Breast epithelium (tissue), 4 donors: ENCODE measurements around the gene RNF112. TPM values are rescaled to one million over a fixed set of nuclear protein-coding genes. Genes with fewer than 3 reads are reported as not detected.
"Not testable (repeated sequence)": the region's sequence is repeated elsewhere in the genome, so short reads cannot be mapped to it uniquely, and the experiment has no call there.

Source experiments
- DNase-seq, 2 donors: peaks; one replicate each; pipeline ENCODE4 v3.0.0-alpha.2; 2019; ENCODE audit warnings: low spot score in 2 of 2
- H3K27ac ChIP-seq, 2 donors: fragments of 200-600 bp; sonication (generic) in 1 of 2; one replicate each; pipeline ENCODE4 v1.5.1; 2016 to 2019; ENCODE audit warnings: mild to moderate bottlenecking in 1 of 2
- H3K27me3 ChIP-seq, 2 donors: fragments of 200-600 bp; sonication (generic) in 1 of 2; one replicate each; pipeline versions ENCODE4 v1.5.1 to v1.6.0; 2017 to 2019; ENCODE audit warnings: control low read depth in 1 of 2, mild to moderate bottlenecking in 1 of 2
- H3K36me3 ChIP-seq: fragments of 200-600 bp; one replicate; pipeline ENCODE4 v1.5.1; 2019
- H3K4me1 ChIP-seq, 2 donors: fragments of 200-600 bp; sonication (generic); one replicate each; pipeline ENCODE4 v1.5.1; 2016 to 2019; ENCODE audit warnings: control low read depth in 1 of 2
- H3K4me3 ChIP-seq, 3 donors: fragments of 200-600 bp; sonication (generic); 1 replicate in 2 of 3; 2 replicates in 1 of 3; pipeline ENCODE4 v1.5.1; 2016 to 2019; ENCODE audit warnings: mild to moderate bottlenecking in 3 of 3, moderate library complexity in 2 of 3
- H3K9me3 ChIP-seq, 2 donors: fragments of 200-600 bp; sonication (generic) in 1 of 2; one replicate each; pipeline ENCODE4 v1.5.1; 2016 to 2019; ENCODE audit warnings: control low read depth in 1 of 2
- CTCF ChIP-seq, 3 donors: fragments of 450-650 bp; IDR thresholded peaks; one replicate each; pipeline ENCODE4 v1.5.1; 2016 to 2017; ENCODE audit warnings: antibody characterized with exemption in 3 of 3, mild to moderate bottlenecking in 3 of 3, moderate library complexity in 3 of 3
- POLR2A ChIP-seq: fragments of 450-650 bp; IDR thresholded peaks from one replicate; pipeline ENCODE4 v1.6.1; 2016; ENCODE audit warnings: antibody characterized with exemption, mild to moderate bottlenecking, moderate library complexity
- POLR2AphosphoS5 ChIP-seq, 3 donors: sonication (generic); formaldehyde crosslinking; IDR thresholded peaks; one replicate each; pipeline ENCODE4 v1.6.1; 2017; ENCODE audit warnings: antibody characterized with exemption in 3 of 3
- intact Hi-C: fragments of 100-400 bp; cut with DNase I; formaldehyde crosslinking; loops from one replicate; pipeline ENCODE4 v1.15.1; 2023; ENCODE audit warnings: low total_unique reads
- total RNA-seq, 3 donors: library from RNA; depleted of rRNA; stranded (reverse); fragments of >200 nt; gene quantifications; one replicate each; pipeline ENCODE4 v1.1.0, GENCODE V29; 2016

RNF112 gene
- total RNA-seq, 3 donors from 2014 or later = 0.96 to 2.9 (median 2.3) TPM

GRCh38 chr17:19431691-19432090, 20.7 kb downstream of the RNF112 start:
- no peak overlapping the region for H3K4me3 ChIP-seq
- TF ChIP-seq POLR2A (no peak), CTCF (IDR thresholded peaks at IDR 0.05) (no peak), POLR2AphosphoS5 (IDR thresholded peaks at IDR 0.05) (no peak)
- DNase-seq = no peak
- H3K27me3 ChIP-seq = no peaks in the 10 kb centered on the region
- H3K9me3 ChIP-seq = no peaks in the 10 kb centered on the region
- no peak overlapping the region for H3K27ac ChIP-seq
- intact Hi-C loops = no loop called here
- no peaks in the 10 kb centered on the region for H3K4me1 ChIP-seq
- H3K36me3 ChIP-seq = no peaks in the 10 kb centered on the region

GRCh38 chr17:19433255-19433654, 22.2 kb downstream of the RNF112 start:
- TF ChIP-seq POLR2AphosphoS5 (IDR thresholded peaks at IDR 0.05) = no peak
- no peak for TF ChIP-seq POLR2A
- no peak for TF ChIP-seq CTCF (IDR thresholded peaks at IDR 0.05)
- DNase-seq = no peak
- Histone ChIP-seq H3K9me3 (no peaks in the 10 kb centered on the region), H3K36me3 (no peaks in the 10 kb centered on the region), H3K4me3 (no peak overlapping the region), H3K4me1 (no peaks in the 10 kb centered on the region), H3K27me3 (no peaks in the 10 kb centered on the region), H3K27ac (no peak overlapping the region)
- intact Hi-C loops = no loop called here

GRCh38 chr17:19433727-19434340, 22.8 kb downstream of the RNF112 start:
- Histone ChIP-seq H3K4me3 (no peak overlapping the region), H3K4me1 (no peaks in the 10 kb centered on the region), H3K9me3 (no peaks in the 10 kb centered on the region), H3K27me3 (no peaks in the 10 kb centered on the region), H3K27ac (no peak overlapping the region), H3K36me3 (no peaks in the 10 kb centered on the region)
- TF ChIP-seq POLR2AphosphoS5 (IDR thresholded peaks at IDR 0.05) = no peak
- TF ChIP-seq POLR2A = no peak
- TF ChIP-seq CTCF (IDR thresholded peaks at IDR 0.05) = no peak
- intact Hi-C loops = no loop called here
- DNase-seq = no peak

GRCh38 chr17:19440421-19440820, 29.4 kb downstream of the RNF112 start:
- DNase-seq = no peak
- H3K9me3 ChIP-seq = peaks cover 0 to 5% of the 10 kb centered on the region in 2 donors
- H3K27ac ChIP-seq = no peak overlapping the region
- H3K27me3 ChIP-seq = no peaks in the 10 kb centered on the region
- no peaks in the 10 kb centered on the region for H3K4me1 ChIP-seq
- no peaks in the 10 kb centered on the region for H3K36me3 ChIP-seq
- no peak overlapping the region for H3K4me3 ChIP-seq
- intact Hi-C loops = no loop called here
- TF ChIP-seq POLR2A (no peak), POLR2AphosphoS5 (IDR thresholded peaks at IDR 0.05) (no peak), CTCF (IDR thresholded peaks at IDR 0.05) (no peak)

GRCh38 chr17:19441288-19441687, 30.3 kb downstream of the RNF112 start:
- H3K36me3 ChIP-seq, H3K4me1 ChIP-seq, DNase-seq, H3K9me3 ChIP-seq, H3K4me3 ChIP-seq, intact Hi-C loops, H3K27ac ChIP-seq, H3K27me3 ChIP-seq: not testable (repeated sequence)

GRCh38 chr17:19442731-19443130, 31.7 kb downstream of the RNF112 start:
- peaks cover 0 to under 1% of the 10 kb centered on the region in 2 donors for H3K4me1 ChIP-seq
- intact Hi-C loops = no loop called here
- H3K4me3 ChIP-seq = no peak overlapping the region
- H3K27me3 ChIP-seq = no peaks in the 10 kb centered on the region
- DNase-seq = no peak
- TF ChIP-seq POLR2A = no peak
- no peak for TF ChIP-seq CTCF (IDR thresholded peaks at IDR 0.05)
- no peak for TF ChIP-seq POLR2AphosphoS5 (IDR thresholded peaks at IDR 0.05)
- peaks cover 0 to 5% of the 10 kb centered on the region in 2 donors for H3K9me3 ChIP-seq
- H3K36me3 ChIP-seq = no peaks in the 10 kb centered on the region
- H3K27ac ChIP-seq = no peak overlapping the region
